Nephron progenitor cell (in vitro differentiated cells): ENCODE results near the gene AMER2.

Source experiments
- DNase-seq: peaks from one replicate; pipeline ENCODE4 v3.0.0; 2021
- H3K27ac Mint-ChIP-seq: 2 replicates; pipeline ENCODE4 v1.8.0; 2021; ENCODE audit warnings: mild to moderate bottlenecking, moderate library complexity, mixed read lengths
- H3K27me3 Mint-ChIP-seq: 2 replicates; pipeline ENCODE4 v1.8.0; 2021; ENCODE audit warnings: mild to moderate bottlenecking, low read depth, mixed read lengths; ENCODE audit not compliant: poor library complexity
- H3K36me3 Mint-ChIP-seq: 2 replicates; pipeline ENCODE4 v1.8.0; 2021; ENCODE audit warnings: low read depth, mixed read lengths
- H3K4me1 Mint-ChIP-seq: 2 replicates; pipeline ENCODE4 v1.8.0; 2021; ENCODE audit warnings: mixed read lengths
- H3K4me3 Mint-ChIP-seq: 2 replicates; pipeline ENCODE4 v1.8.0; 2021; ENCODE audit warnings: mild to moderate bottlenecking, moderate library complexity, mixed read lengths
- H3K9me3 Mint-ChIP-seq: 2 replicates; pipeline ENCODE4 v1.8.0; 2021; ENCODE audit warnings: mild to moderate bottlenecking, moderate library complexity, mixed read lengths
- TF ChIP-seq, protein P1 (sequence below): fragments of 200-600 bp; sonication (generic); IDR thresholded peaks from 2 replicates; pipeline ENCODE4 v1.5.0; 2021; ENCODE audit warnings: antibody characterized with exemption

Gene AMER2

DNA sequence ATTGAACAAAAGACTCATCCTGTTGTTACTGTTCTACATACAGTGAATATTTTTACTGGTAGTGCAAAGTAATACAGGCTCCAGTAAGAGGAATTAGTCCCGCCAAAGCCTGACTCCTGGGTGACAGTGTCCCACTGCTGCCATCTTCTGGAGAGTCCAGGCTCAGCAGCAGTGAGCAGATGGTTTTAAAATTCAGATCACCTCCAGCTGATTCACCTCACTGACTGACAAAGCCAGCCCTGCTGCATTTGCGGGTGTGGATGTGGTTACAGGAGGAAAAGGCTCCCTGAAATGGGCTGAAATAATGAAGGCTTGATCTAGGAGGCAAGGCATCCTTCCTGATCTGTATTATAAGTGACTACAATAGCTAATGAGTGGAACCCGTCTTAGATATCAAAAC lies 57.9 kb downstream of the AMER2 start:
- peak; percentile 79 for DNase-seq
- Mint-ChIP-seq H3K4me1 (peaks cover 11% of the 10 kb centered on the region), H3K27me3 (peaks cover 4% of the 10 kb centered on the region), H3K36me3 (no peaks in the 10 kb centered on the region), H3K9me3 (no peaks in the 10 kb centered on the region), H3K27ac (no peak overlapping the region), H3K4me3 (no peak overlapping the region)
- TF ChIP-seq, protein P1, sequence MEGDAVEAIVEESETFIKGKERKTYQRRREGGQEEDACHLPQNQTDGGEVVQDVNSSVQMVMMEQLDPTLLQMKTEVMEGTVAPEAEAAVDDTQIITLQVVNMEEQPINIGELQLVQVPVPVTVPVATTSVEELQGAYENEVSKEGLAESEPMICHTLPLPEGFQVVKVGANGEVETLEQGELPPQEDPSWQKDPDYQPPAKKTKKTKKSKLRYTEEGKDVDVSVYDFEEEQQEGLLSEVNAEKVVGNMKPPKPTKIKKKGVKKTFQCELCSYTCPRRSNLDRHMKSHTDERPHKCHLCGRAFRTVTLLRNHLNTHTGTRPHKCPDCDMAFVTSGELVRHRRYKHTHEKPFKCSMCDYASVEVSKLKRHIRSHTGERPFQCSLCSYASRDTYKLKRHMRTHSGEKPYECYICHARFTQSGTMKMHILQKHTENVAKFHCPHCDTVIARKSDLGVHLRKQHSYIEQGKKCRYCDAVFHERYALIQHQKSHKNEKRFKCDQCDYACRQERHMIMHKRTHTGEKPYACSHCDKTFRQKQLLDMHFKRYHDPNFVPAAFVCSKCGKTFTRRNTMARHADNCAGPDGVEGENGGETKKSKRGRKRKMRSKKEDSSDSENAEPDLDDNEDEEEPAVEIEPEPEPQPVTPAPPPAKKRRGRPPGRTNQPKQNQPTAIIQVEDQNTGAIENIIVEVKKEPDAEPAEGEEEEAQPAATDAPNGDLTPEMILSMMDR = peak; percentile 90

DNA sequence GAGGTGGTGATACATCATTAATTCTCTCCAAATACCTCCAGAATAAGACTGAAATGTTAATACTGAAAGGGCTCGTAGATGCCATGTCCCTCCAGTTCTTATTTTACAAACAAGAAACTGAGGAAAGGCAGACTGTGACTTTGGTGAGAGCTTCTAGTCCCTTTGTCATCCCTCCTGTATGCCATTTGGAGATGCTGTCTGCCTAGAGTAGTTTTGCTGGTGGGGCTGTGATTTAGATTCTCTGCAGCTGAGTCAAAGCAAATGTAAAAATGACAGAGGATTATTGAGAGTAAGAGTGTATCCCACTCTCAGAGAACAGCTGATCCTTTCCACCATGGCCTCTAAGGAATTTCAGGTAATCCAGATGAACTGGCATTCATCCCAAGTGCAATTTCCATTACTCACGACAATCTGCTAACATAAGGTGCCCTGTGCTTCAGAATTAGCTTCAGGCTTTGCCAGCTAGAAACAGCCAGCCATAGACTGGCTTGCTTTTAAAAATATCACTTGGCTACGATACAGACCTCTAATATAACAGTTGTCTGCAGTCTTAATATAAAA lies 59.3 kb downstream of the AMER2 start:
- DNase-seq = no peak
- TF ChIP-seq, protein P1 = no peak

More for the DNA sequence above, 59.3 kb downstream of the AMER2 start:
- peaks cover 4% of the 10 kb centered on the region for H3K27me3 Mint-ChIP-seq
- H3K4me1 Mint-ChIP-seq = peaks cover 5% of the 10 kb centered on the region
- H3K36me3 Mint-ChIP-seq = no peaks in the 10 kb centered on the region
- no peak overlapping the region for H3K4me3 Mint-ChIP-seq
- no peaks in the 10 kb centered on the region for H3K9me3 Mint-ChIP-seq
- no peak overlapping the region for H3K27ac Mint-ChIP-seq
